CD4-positive, alpha-beta T cell treated with Interleukin-10 for 1 hour (primary cell): ENCODE data around the gene CALML3.
"Not testable (repeated sequence)": the region's sequence is repeated elsewhere in the genome, so short reads cannot be mapped to it uniquely, and the experiment has no call there.

Experiments
- DNase-seq: peaks from one replicate; pipeline ENCODE4 v3.0.0-alpha.2; 2020

CALML3 gene

DNA sequence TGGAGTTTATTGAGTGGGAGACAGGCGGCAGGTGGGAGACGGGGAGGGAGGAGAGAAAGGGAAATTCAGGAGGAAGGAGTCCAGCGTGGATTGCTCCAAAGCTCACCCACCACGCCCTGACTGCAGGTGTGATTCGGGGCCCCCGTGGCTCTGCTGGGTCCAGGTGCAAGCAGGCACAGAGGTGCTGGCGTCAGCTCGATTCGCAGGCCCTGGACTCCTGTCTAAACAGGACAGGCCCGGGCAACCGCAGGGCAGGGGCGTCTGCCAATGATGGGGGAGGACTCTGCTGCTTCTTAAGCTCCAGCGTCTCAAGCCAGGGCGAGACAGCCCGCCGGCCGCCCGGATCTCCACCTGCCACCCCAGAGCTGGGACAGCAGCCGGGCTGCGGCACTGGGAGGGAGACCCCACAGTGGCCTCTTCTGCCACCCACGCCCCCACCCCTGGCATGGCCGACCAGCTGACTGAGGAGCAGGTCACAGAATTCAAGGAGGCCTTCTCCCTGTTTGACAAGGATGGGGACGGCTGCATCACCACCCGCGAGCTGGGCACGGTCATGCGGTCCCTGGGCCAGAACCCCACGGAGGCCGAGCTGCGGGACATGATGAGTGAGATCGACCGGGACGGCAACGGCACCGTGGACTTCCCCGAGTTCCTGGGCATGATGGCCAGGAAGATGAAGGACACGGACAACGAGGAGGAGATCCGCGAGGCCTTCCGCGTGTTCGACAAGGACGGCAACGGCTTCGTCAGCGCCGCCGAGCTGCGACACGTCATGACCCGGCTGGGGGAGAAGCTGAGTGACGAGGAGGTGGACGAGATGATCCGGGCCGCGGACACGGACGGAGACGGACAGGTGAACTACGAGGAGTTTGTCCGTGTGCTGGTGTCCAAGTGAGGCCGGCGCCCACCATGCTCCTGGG, at the start of gene CALML3:
CALML3 (plus strand) TSS at position 321 of the 920 bp plus-strand sequence; CDS start at position 446, 125 bp downstream.
- DNase-seq = no peak

DNA sequence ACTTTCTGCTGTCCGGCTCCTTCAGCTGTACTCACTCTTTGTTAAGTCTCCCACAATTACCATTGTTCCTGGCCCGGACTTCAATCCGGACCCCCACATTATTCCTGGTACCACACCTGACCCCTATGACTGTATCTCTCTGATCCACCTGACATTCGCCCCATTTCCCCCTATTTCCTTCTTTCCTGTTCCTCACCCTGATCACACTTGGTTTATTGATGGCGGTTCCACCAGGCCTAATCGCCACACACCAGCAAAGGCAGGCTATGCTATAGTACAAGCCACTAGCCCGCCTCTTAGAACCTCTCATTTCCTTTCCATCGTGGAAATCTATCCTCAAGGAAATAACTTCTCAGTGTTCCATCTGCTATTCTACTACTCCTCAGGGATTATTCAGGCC, 49.7 kb upstream of the CALML3 start:
- DNase-seq = not testable (repeated sequence)

DNA sequence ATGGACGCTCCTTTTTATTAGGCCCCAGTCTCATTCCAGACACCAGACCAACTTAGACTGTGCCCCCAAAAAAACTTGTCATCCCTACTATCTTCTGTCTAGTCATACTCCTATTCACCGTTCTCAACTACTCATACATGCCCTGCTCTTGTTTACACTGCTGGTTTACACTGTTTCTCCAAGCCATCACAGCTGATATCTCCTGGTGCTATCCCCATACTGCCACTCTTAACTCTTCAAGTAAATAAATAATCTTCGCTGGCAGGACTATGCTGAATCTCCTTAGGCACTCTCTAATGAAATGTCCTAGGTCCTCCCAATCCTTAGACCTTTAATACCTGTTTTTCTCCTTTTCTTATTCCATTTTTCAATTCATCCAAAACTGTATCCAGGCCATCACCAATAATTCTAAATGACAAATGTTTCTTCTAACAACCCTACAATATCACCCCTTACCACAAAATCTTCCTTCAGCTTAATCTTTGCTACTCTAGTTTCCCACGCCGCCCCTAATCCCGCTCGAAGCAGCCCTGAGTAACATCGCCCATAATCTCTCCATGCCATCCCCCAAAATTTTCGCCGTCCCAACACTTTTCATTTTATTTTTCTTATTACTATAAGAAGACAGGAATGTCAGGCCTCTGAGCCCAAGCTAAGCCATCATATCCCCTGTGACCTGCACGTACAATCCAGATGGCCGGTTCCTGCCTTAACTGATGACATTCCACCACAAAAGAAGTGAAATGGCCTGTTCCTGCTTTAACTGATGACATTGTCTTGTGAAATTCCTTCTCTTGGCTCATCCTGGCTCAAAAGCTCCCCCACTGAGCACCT, 48.6 kb upstream of the CALML3 start:
- not testable (repeated sequence) for DNase-seq

DNA sequence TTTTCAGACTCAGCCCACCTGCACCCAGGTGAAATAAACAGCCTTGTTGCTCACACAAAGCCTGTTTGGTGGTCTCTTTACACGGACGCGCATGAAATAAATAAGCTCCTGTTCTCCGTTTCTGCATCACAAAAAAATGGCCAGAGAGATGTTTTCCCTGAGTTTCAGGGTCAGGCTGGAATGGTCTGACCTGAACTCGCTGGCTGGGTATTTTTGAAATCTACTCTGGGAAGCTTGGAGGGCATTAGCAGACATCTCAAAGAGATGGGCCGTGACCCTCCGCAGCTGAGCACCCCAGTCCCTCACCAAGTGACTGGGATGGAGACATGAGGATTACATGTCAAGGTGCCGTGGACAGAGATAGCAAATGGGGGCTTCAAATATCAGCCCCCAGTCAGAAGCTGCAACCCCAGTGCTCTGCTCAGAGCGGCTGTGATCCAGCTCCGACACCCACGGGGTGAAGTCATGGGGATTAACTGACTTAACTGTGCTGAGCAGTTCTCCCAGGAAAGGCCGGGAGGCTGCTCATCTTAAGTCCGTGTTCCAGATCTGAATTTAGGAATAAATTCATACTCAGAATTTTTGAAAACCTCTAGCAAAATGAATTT, 47.7 kb upstream of the CALML3 start:
- DNase-seq = no peak

DNA sequence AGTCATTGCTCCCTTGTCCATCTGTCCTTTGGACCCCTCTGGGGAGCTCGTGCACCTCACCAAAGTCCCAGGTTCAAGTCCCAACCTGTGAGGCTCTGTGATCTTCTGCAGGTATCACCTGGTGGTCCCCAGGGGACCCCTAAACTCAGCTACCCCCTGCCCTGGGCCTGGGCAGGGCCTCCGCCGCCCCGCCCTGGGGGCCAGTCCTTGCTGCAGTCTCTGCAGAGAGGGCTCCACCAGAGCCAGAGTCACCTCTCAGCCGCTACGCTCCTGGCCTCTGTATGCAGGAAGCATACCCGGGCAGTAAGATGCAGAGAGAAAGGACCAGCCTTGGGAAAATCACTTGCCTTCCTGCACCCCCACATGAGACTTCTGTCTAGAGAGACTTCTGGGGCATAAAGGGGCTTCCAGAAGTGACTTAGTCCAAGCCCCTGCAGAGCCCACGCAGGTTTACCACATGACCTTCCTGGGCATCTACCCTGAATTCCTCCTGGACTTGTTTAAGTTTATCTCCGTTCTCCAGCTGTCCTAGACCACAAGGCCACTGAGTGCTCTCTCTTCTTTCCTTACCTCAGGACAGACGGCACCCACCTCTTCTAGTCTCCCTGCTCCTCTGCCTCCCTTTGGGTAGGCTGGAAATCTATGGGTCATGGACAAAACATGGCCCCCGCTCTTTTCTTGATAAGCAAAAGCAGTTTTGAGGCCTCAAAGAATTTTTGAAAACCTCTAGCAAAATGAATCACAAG, 46.6 kb upstream of the CALML3 start:
- DNase-seq = no peak

DNA sequence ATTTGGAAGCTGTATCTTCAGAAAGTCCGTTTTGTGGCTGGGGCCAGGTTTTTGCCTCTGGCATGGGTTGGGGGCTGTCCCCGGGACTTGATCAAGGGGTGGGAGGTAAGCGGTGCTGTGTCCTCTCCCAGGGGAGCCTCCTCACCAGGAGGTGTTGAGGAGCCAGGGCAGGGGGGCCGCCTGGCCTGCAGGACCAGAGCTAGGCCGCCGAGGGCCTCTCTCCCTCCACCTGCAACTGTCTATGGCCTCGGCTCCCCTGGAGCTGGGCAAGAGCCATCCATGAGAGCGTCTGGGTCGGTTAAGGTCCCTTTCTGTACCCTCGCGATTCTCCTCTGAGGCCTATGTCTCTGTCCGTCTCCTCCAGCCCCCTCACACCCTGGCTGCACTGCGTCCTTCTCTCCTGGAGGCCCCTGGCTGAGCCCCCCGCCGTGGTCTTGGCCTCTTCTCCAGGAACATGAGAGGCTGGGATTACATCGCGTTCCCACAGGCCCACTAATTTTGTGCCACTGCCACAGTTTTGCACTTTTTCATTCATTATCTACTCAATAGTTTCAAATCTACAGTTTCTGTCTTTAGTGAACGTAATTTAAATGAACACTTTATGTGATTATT, 46.0 kb upstream of the CALML3 start:
- no peak for DNase-seq

DNA sequence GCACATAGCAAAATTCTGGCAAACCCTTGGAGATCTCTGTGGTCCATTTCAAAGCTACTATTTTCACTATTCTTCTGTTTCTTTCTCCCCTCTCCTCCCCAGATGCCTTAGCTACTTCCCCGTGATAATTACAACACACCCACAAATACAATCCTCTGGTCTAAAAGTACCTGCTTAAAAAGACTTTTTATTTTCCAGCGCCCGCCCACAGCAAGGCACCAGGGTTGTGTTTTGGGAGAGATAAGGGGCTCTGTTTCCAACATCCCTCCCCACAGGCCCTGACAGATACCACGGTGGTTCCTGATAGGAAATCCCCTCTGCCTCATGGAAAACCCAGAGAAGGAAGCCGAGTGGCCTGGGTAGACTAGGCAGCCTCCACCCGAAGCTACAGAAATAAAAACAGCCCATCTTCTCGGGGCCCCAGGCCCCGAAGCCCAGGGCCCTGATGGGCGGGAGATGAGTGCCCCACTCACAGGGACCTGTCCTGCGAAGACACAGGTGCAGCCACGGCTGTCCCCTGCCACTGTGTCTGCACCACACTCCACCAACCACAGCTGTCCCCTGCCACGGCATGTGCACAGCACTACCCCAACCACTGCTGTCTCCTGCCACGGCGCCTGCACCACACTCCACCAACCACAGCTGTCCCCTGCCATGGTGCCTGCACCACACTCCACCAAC, 45.1 kb upstream of the CALML3 start:
- no peak for DNase-seq

DNA sequence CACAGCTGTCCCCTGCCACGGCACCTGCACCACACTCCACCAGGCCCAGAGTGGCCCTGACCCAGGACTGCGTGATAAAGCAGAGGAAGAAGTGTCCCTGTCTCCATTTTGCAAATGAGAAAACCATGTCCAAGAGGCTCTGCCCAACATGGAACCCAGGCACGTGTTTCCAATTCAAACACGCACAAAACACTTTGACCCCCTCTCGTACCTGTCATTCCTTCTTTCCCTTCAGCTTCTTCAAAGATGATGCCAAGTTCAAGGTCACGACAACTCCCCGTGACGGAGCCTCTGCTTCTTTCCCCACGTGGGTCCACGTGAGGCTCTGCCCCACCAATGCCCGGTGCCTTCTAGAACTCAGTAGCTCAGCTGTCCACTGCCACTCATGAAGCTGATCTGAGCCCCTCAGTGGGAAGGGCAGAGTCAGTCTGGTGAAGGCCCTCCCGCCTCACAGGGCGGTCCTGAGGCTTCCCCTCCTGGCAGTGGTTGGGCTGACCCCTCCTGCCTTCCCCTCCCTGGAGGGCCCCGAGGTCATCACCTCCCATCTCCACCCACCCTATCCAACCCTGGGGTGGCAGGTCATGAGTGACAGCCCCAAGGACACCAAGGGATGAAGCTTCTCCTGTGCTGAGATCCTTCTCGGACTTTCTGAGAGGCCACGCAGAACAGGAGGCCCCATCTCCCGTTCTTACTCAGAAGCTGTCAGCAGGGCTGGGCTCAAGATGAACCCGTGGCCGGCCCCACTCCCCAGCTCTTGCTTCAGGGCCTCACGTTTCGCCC, 44.4 kb upstream of the CALML3 start:
- DNase-seq = no peak

DNA sequence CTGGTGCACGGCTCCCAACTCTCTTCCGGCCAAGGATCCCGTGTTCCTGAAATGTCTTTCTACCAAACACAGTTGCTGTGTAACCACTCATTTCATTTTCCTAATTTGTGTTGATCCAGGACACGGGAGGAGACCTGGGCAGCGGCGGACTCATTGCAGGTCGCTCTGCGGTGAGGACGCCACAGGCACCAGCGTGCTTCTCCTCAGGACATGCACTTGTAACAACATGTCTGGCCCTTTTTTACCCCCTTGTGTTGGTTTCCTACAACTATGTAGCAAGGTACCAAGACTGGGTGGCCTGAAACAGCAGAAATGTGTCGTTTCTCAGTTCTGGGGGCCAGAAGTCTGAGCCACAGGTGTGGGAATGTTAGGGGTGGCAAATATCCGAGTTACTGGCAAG, 43.6 kb upstream of the CALML3 start:
- DNase-seq = no peak

DNA sequence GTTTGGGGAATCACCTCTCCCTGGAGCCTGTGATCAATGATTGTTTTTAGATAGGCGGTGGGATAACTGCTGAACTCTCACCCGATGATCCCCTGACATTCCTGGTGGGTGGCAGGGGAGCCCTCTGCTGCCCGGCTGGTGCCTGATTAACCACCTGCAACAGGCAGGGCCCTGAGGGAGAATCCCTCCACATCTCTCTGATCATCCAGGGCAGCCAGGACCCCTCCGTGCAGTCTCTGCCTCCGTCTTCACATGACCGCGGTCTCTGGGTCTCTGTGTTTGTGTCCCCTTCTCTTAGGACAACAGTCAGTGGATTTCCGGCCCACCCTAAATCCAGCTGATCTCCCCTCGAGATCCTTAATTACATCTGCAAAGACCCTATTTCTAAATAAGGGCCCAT, 42.7 kb upstream of the CALML3 start:
- no peak for DNase-seq

DNA sequence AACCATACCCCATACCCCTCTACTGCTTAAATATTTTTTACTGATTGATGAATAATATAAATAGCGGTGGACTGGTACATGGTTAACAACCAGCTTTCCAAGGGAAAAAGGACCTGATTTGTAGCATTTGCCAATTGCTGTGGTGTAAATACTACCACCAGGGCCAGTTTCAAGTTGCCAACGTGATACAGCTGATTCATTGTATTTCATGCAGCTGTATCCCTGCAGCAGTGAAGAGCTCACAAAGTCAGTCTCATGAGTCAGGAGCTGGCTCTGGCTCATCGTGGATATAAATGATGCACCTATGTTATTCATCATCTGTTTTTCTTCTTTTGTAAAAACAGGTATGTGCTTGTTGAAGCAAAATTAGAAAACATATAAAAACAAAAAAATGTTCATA, 40.6 kb upstream of the CALML3 start:
- DNase-seq = no peak

DNA sequence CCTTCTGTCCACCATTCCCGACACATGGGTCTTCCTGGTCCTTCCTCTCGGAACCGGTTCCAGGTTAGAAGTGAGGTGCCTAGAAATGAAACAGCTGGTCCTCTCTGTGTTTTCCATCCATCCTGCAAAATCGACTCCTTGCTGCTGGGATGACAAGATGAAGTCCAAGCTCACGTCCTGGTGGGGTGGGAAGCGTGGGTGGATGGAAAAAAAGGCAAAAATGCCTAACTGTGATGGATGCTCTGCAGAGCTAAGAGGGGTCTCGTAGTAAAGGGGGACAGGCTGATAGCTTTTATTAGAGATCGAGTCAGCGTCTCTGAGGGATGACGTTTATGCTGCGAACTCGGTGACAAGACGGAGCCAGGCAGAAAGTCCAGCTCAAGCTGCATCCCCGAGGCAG, 39.5 kb upstream of the CALML3 start:
- no peak for DNase-seq

DNA sequence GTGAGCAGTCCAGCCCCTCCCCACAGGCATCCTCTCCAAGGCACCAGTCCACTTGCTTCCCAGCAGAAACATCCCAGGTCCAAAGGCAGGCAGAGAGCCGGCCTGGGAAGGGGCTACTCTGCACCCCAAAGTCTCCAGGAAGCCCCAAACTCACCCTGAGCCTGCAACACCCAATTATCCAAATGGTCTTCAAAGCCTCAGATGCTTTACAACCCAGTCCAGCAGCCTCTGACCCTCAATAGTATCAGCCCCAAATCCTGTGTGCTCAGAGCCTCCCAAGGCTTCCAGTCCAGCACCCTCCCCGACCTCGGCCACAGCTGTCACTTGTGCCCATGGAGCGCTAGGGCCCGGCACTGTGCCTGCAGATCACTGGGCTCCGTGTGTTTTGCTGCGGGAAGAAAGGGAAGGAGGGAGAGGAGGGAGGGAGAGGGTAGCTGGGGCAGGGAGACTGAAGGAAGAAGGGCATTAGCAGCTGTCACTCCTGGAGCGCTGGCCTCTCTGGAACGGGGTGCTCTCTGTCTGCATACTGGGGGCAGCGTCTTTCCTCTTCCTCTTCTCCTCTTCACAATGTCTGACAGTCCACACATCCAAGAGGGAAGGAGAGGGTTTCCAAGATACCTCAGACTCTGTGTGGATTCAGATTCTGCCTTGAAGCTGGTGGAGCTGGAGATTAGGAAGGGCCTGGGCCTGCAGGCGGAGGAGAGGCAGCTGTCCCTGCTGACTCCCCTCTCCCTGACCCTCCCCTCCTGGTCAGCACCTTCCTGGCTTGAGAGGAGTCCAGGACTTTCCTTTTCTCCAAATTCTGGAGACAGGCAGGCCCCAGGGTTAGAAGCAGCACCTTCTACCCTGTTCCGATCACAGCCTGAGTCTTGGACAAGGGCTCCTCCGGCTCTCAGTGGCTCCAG, 38.6 kb upstream of the CALML3 start:
- no peak for DNase-seq

DNA sequence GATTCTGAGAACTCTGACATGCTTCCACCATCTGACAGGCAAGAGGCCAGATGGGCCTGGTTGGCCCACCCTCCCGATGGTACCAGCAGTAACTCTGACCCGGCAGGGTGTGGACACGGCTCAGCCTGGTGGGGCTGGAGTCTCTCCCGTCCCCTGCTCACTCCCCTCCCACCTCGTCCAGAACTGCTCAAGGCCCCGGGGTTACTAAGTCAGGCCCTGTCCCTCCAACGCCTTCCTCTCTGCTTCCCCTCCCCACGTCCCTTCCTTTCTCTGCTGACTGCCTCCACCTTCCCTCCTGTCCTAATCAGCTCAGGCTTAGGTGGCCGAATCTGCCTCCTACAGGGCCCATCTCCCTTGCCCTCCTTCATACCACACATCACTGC, 37.9 kb upstream of the CALML3 start:
- no peak for DNase-seq

DNA sequence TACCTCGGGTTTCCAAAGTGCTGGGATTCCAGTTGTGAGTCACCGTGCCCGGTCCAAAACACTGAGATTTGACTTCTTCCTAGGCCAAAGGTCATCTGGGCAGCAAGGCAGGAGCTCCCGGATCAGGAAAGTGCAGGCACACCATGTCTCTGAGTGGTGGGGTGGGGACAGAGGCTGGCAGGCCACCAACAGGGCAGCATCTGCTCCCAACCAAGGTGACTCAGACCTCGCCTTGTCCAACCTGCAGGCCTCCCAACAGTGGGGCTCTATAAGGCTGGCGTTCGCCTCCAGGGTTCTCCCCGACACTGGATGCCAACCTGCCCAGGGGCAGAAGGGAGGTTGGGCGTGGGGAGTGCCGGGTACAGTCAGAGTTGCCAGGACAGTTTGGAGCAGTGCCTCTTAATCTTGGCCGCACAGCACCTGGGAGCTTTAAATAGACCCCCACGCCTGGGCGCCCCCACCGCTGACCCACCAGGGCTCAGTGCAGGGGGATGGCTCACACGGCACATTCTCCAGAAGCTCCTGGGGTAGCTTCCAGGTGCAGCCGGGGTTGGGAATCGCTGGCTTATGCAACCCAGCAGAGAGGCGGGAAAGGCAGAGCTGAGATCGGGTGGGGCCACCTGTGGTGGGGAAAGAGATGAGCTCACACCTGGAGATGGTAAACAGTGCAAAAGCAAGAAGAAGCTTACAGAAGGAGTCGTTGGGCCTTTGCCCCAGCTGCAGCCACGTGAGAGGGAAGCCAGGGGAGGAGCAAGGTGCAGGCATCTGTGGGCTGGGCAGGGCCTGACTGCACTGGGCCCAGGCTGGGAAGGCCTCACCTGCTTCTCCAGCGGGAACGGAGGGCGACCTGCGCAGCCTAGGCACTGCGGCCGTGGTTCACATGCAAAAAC, 36.2 kb upstream of the CALML3 start:
- DNase-seq = no peak

DNA sequence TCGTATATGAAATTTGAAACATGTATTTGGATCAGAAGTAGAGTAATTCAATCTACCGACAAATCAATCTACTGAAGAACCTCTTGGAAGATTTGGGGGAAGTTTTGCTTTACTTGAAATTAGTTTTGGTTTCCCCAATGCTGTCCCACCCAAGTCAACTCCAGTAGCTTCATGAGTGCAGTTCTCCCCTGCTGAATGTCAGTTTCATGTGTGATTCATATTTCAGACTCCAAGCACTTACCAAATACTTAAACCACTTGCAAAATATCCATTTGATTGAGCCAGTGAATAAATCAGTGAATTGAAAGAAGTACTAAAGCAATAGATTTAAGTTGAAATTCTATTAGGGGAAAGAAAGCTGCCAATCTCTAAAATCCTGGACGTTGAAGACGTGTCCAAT, 34.7 kb upstream of the CALML3 start:
- no peak for DNase-seq

DNA sequence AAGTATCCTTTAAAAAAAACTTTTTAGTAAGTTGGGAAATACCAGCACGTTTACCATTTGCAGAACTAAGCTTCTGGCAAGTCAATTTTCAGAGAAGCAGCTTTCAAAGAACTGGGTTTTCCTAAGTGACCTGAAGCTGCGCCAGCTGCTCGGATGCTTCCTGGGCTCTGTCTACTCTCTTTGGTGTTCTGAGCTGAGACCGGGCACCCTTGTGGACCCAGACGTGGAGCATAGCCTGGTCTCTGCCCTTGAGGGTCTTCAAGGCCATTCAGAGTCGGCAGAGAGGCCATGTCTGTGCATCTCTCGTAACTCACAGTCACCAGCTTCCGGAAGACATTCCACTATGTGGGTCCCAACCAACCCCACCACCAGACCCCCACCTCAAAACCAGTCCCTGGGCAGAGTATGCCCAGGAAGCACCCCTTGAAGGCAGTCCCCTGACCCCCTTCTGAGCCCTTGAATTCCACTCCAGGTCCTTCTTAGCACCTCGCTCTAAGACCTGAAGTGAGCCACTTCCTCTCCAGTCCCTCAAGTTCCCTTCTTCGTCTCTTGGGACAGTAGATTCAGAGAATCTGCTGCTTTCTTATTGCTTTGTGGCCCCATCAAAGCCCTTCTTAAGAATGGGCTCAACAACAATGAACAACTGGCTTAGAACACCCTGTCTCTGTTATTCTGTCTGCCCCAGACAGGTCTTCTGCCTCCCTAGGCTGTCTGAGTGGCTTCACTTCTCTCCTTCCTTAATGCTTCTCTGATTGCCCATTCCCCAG, 33.9 kb upstream of the CALML3 start:
- no peak for DNase-seq

DNA sequence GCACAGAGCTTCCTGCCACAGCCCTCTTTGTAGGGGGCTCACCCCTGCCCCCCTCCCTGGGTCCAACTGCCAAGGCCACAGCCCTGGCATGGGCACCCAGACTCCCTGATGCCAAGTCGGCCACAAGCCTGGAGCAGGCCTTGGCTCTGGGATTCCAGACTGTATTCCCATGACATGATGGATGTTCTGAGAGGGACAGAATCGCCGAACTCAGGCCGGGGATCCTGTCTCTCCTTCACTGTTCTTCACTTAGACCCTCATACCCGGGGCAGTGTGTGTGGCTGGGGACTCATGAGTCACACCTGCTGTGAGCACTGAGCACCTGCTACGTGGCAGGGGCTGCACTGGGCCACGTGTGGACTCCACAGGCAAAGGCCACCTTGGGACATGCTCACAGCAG, 33.3 kb upstream of the CALML3 start:
- no peak for DNase-seq
